Bone marrow (tissue), 2 donors: Measurements from ENCODE around the gene ADRA2B.
"Not testable (repeated sequence)": the region's sequence is repeated elsewhere in the genome, so short reads cannot be mapped to it uniquely, and the experiment has no call there.

Source experiments
- DNase-seq, 2 donors: peaks; one replicate each; lab custom pipeline; 2025; lab: John Stamatoyannopoulos, UW

The ADRA2B gene

DNA sequence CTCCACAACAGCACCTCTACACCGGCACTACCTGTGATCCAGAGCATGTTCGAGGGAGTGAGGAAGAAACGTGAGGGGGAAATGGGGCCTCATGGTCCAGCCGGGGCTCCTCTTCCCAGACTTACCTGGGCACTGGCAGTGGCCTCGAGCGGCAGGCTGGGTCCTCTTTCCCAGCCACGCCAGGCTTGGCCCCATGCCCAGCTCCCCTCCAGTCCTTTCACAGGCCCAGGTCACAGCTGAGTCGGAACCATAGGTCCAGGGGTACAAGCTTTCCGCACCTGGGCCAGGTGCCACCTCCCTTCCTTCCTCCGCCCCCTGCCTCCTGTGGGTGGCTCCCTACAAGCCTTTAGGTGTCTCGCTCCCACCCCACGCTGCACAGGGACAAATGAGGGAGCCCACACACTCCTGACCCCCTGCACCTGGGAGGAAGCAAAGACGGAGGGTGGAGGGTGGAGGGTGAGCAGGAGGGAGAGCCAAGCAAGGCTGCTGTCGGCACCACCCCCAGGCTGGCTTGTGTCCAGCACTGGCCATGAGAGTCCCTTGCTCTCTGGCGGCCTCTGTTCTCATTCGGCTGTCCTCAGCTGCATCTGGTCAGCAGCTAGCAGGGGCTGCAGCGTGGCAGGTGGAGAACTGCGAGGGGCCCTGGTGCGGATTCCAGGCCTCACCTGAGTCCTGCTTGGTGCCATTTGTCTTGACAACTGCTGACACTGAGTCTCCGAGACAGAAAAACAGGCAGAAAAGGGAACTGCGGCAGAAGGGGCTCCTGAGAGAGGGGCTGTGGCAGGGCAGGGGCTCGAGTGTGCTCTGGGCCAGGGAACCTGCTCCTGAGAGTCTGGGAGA lies 26.8 kb downstream of the ADRA2B start:
- DNase-seq: no peak

DNA sequence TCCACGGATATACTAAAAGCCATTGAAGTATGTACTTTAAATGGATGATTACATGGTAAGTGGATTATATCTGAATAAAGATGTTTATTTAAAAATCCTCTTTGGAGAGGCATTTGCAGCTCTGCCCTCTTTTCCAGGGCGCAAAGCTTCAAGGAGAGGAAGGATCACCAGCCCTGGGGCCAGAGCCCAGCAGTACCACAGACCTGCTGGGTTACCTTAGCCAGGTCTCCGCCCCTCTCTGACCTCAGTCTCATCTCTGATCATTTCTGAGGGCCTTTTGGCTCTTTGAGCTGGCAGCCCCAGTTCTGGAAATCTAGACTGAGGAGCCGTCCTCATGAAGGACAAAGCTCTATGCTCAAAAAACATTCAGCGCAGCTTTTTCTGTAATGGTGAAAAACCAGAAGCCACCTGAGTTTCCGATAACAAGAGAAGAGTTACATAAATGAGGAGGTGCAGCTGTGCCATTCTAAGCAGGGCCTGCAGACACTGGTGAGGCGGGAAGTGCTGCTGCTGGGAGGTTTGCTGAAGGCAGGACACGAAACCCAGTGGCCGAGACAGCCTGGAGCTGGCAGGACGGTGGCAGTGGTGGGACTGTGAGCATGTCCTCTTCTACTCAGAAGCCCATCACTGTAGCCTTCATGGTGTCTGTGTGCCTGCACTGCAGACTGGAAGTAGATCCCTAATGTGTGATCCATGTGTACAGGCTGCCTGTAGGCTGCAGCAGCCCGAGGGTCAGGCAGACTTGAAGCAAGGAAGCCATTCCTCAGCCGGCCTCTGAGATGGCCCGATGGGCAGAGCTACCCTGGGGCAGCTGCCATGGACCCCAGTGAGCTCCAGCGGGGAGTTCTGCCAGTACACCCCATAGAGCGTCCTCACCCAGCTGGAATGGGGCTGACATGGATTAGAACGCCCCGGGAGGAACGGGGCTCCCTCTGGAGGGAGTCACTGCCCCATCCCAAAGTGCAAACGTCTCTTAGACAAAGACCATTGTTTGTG lies 27.7 kb downstream of the ADRA2B start:
- no peak for DNase-seq

DNA sequence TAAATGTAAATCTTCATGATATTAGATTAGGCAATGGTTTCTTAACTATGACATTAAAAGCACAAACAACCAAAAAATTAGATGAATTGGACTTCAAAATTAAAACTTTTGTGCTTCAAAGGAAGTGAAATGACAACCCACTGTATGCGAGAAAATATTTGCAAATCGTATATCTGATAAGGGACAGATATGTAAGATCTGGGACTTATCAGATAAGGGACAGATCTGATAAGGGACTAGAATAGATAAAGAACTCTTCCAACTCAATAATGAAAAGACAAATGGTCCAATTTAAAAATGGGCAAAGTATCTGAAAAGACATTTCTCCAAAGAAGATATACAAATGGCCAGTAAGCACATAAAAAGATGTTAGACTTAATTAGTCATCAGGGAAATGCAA lies 29.2 kb downstream of the ADRA2B start:
- no peak for DNase-seq

DNA sequence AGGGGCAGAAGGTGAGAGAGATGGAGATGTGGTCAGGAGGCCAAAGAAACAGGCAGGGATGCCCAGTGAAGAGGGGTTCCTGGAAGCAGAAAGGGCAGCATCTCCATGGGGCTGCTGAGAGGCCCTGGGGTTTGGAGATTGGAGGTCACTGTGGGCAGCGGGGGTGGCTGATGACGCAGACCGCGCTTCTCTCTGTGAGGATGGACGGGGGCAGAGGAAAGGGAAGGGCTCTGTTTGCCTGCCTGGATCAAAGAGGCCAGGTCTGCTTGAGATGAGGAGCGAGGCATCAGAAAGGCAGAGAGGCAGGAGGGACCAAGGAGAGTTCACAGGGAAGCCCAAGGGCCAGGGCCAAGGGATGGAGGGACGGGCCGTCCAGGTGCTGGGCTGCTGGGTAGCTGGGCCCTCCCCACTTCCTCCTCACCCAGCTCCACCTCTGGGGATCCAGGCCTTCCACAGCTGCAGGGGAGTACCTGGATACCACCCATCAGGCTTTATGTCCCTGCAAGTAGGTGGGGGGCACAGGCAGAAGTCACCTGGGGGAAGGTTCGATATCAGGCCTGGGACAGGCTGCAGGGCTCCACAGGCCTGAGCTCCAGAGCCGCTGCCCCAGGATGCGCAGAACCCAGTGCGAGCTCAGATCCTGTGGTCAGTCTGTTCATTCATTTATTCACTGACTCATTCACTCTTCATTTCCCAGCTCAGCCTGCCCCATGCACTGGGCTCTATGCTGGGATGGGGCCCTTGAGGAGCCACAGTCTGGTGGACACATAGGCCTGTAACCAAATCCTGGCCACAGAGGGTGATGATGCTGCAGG lies 30.6 kb downstream of the ADRA2B start:
- DNase-seq: no peak

DNA sequence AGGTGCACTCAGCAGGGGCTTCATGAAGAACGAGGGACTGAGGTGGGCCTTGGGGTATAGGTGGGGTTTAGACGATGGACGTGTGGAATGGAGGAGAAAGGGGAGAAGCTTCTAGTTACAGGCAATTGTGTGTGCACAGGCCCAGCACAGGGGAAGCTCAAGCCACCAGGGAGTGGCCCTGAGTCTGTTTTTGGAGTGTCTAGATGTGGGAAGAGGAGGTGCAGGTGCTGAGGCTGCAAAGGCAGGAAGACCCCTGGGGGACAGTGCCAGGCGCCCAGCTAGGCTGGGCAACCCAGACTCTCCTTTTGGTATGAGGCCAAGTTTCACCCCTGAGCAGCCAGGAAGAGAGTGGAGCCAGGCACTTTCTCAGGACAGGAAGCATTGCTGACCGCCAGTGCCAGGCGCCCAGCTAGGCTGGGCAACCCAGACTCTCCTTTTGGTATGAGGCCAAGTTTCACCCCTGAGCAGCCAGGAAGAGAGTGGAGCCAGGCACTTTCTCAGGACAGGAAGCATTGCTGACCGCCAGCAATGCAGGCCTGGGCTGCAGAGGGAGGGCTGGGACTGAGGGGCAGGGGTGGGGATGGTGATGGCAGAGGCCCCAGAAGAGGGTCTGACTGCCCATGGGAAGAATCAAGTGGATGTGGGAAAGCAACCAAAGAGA lies 31.4 kb downstream of the ADRA2B start:
- not testable (repeated sequence) for DNase-seq

DNA sequence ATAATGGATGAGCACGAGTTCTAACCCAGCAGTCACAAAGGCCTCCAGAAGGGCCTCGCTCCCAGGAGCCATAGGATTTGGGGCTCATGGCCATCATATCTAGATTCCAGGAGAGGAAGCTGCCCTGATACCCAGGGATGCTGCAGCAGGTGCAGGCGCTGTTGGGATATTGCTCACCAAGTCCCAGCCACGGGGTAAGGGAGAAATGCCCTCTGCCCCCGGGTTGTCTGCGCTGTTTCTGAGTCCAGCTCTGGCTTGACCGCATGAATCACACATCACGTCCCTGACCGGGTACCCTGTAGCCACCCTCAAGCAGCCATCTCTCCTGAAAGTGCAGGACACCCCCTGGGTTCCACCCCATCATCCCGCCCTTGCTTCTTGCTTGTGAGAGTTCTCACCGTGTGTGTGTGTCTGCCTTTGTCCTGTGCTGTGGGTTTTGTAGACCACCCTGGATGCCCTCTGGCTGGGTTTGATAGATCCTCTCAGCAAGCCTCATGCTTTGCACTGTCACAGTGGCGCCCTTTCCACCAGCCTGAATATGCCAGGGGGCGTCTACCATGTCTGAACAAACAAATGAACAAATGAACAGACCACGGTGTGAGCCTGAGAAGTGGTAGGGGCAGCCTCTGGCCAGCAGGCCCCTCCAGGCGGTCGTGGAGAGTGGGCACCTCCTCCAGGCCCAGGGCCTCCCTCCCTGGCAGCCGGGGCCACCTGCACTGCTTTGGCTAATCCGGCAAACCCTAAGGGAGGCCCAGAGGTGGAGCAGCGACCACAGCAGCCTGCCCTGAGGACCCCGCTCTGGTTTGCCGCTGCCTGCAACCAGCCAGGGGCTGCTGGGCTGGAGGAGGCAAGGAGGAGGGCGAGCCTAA lies 32.1 kb downstream of the ADRA2B start:
- DNase-seq: no peak

DNA sequence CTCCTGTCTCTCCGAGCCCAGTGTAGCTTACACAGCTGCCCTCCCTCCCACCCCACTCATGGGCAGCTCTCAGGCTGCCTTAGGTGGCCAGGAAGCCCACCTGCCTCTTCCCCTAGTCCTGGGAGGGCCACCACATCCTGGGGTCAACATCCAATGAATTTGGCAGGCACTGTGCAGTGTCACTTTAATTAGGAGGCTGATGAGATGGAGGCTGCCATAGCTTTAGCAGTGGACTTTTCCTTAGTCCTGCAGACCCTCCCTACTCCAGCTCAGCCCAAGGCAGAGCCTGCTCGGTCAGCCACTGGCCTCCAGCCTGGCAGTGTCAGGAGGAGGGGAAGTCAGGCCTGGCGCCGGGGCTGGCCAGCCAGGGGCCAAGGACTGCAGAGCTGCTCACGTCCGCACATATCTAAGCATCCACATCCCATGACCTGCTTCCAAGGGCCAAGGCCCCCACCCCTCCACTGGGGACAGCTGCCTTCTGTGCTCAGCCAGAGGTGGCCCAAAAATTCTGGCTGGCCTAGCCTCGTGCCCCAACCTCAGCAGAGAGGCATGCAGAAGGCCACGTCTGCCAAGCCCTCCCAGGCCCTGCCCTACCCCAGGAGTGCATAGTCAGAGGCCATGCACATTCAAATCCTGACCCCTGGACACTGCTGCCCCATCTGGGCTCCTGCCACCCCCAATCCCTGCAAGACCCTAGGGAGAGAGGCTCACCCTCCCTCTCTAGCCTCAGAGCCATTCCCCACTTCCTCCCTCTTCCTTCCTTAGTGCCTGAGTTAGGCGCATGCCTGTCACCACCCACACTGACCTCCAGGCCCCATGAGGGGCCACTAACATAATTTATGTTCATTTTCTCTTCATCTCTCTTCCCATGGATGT lies 33.1 kb downstream of the ADRA2B start:
- no peak for DNase-seq

DNA sequence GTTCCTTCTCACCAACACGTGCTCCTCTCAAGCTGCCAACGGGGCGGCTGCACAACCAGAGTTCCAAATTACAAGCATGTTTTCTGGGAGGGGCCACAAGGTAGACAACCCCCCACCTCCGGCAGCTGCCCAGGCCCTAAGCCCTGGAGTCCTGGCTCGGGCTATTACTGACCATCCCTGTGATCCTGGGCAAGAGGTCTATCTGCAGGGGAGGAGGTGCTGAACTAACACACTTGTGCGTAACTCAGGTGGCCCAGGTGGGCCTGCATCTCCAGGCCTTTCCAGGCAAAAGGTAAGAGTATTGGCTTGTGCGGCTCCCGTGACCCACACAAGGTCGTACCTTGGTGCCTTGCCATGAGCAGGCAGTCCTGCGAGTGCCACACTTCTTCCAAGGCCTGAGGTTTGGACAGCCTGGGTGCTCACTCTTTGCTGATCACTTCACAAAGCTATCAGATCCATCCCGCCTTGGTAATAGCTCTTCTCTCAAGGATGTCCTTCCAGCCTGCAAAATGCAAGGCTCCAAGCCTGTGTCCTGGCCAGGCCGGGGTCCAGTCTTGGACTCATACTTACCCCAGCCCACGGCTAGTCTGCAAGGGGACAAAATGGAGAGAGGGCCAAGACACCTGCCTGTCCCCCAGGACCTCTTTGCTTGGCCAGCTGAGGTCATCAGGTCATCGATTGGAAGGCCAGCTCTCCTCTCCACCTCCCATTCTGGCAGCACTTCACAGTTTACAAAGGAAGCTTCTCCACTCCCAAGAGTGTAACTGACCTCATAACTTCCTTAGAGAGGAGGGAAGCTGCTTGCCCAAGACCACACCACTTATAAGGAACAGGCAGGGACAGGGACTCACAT lies 33.9 kb downstream of the ADRA2B start:
- no peak for DNase-seq

DNA sequence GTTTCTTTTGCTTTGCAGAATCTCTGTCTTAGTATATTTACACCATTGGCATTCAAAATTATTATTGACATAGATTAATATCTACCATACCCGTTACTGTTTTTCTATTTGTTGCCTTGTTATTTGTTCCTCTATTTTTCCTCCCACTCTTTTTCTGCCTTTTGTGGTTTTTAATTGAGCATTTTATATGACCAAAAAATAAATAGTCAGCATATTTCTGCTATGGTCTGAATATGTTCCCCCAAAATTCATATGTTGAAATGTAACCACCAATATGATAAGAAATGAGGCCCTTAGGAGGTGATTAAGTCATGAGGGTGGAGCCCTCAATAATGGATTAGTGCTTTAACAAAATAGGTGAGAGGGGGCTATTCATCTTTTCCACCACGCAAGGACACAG lies 35.3 kb downstream of the ADRA2B start:
- DNase-seq: no peak

DNA sequence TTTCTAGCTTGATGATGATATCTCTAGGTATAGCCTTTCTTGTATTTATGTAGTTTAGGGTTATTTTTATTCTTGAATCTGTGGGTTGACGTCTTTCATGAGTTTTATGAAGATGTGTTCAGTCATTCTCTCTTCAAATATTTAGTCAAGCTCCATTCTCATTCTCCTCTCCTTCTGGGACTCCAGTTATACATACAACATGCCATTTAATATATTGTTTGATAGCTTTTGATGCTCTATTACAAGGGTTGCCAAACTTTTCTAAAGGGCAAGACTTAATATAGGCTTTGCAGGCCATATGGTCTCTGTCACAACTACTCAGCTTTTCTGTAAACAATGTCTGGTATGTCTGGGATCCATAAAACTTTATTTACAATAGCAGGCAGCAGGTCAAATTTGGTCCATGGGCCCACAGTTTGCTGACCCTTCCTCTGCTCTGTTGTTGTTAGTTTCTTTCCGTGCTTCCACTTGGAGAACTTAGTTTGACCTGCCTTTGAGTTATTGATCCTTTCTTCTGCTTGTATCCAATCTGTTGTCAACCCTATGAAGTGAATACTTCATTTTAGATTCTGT lies 41.1 kb downstream of the ADRA2B start:
- no peak for DNase-seq

DNA sequence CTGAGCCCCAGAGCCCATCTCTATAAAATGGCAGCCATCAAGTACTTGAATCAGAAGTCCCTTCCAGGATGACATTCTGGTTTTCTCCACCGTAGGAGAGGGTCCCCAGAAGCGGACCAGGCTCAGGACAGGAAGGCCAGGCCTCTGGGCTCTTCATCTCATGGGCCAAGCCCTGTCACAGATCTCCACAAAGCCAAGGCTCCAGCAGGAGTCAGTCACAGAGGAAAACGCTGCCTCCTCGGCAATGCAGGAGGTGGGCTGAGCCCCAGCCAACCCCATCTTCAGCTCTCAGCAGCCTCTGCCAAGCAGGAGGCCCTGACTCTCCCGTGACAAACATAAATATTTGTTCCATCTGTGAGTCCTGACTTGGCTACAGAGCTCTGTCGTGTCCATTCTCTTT lies 42.2 kb downstream of the ADRA2B start:
- DNase-seq: no peak

DNA sequence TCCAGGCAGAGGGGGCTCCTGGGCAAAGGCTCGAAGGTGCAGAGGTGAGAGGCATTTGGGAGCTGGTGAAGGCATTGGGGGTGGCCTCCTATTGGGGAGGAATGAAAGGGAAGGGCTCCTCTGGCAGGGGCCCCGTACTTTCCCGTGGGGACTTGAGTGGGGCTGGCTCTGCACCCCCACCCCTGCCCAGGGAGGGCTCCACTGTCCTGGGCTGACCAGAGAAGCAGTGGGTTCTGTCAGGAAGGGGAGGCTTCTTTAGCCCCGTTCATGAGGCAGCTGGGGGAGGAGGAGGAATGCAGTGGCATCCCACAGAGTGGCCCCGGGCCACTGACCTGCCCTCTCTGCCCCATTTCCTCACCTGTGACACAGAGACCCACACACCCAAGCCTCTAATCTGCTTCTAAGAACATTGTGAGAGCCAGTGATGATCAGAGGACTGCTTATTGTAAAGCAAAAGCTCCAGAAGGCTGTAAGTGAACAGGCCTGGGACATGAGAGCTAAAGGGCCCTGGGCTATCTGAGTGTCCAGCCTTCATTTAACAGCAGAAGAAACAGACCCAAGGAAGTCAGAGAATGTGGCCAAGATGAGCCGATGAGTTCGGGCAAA lies 43.1 kb downstream of the ADRA2B start:
- DNase-seq: no peak

DNA sequence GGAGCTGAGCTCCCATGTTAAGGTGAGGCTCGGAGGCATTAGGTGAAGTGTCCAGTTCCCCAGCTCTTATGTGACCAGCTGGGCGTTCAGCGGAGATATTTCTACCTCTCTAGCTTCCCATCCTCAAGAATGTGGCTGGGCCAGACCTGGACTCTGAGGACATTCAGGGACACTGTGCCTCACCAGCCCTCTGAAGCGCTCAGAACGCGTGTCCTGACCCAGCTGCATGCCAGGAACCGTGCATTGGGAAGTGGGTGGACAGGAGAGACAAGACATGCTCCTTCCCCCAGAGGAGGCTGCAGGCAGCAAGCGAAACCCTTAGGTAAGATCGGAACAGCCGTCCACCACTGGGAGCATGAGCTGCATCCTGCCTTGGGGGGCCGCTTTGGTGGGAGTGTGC lies 43.6 kb downstream of the ADRA2B start:
- DNase-seq: no peak

DNA sequence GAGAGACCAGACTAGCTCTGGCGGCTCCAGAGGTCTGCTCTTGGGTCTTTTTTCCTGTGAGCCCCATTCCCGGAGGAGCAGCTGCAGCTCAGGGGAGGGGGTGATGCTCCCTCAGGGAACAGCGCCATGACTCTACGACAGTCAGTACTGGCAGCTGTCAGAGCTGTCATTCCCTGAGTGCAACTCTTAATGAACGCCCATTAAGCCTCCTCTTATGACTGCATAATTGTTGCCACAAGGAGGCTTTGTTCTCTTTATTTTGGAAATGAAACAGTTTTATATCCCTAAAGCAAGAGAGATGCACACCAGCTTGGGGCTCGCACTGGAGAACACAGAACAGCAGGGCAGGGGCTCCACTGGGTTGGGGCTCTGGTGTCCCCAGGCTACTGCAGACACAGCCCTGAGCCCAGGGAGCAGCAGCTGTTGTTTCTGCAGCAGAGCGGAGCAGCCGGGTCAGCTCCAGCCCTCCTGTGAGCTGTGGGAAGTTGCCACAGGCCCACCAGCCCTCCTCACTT lies 44.3 kb downstream of the ADRA2B start:
- not testable (repeated sequence) for DNase-seq

DNA sequence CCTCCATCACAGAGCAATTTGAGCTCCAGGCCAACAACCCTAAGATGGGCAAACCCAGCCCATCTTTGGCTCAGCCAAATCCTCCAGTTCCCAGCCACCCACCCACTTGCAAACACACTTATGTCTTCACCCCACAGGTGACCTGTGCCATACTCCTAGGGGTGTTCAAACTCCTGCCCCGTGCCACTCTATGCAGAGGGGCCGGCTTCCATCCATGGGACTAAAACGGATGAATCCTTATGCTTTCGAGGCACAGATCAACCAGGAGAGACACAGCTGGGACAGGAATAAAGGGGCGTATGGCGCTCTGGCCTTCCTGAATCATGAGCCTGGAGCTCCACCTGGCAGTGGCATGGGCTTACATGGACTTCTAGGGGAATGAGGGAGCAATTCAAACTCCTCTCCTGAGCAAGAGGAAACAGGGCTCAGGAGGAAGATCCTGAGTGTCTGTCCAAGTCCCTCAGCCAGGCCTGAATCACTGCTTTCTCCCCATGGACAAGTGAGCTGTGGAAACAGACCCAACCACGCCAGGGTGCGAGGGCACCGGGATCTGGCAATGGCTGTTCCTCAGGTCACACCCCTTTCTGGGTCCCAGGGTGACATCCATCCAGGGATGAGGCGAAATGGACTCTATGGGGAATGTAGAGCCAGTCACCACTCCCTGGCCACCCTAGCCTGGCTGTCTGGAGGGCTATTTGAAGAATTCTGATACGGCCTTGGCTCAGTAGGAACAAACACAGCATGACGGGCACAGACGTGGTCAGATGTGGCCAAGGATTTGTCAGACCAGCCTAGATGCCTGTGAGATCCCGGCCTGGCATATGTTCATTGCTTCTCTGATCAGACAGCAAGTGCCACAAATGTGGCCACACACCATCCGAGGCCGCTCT lies 45.0 kb downstream of the ADRA2B start:
- DNase-seq: not testable (repeated sequence)

DNA sequence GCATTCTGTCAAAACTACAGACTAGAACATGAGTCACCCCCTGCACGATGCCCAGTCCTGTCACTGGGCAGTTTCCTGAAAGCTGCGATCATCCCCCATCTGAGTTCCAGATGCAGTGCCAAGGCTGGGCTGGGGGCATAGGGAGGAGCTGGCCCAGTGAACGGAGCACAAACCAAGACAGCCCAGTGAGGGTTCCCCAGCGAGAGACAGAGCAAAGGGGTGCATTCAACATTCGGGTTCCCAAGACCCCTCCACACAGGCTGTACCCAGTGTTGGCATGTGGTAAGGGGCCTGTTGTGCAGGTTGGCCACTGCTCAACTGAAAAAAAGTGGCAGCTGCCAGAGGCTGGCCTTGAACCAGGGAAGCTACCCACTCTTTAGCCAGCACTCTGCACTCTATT lies 46.0 kb downstream of the ADRA2B start:
- not testable (repeated sequence) for DNase-seq
